ENCODE measurements around the gene SVBP.

The SVBP gene

GRCh38 chr1:42841440-42842147 is 24.4 kb upstream of the SVBP start:
- Histone ChIP-seq H3K36me3 (ENCODE audit: control insufficient read depth in 4 of 4, insufficient read depth in 4 of 4, low read length in 3 of 4) (peaks cover 6 to 30% (median 21%) of the 10 kb centered on the region in 4 experiments), H3K4me1 (ENCODE audit: control extremely low read depth in 1 of 4, control insufficient read depth in 4 of 4, insufficient read depth in 4 of 4, low read length in 3 of 4) (peaks cover 4 to 7% (median 6%) of the 10 kb centered on the region in 4 experiments), H3K4me3 (ENCODE audit: control insufficient read depth in 1 of 7, extremely low read depth in 1 of 7, insufficient read depth in 4 of 7, low read depth in 2 of 7, low read length in 6 of 7) (no peak overlapping the region), H3K27ac (ENCODE audit: insufficient read depth in 1 of 2, low read depth in 1 of 2, low read length in 2 of 2, poor library complexity in 1 of 2, severe bottlenecking in 2 of 2) (no peak overlapping the region), H3K27me3 (replicated peaks in 2 of 5; ENCODE audit: control insufficient read depth in 4 of 5, insufficient read depth in 5 of 5, low read length in 4 of 5) (no peaks in the 10 kb centered on the region), H3K9me3 (ENCODE audit: control extremely low read depth in 1 of 5, control insufficient read depth in 4 of 5, insufficient read depth in 2 of 5, low read depth in 1 of 5, low read length in 4 of 5) (no peaks in the 10 kb centered on the region)
- DNase-seq, result no peak
- CTCF ChIA-PET, result no interaction called here
- 72% methylated on average over 2 of the region's 2 CpGs for WGBS (ENCODE audit: insufficient coverage)
- POLR2A ChIA-PET, result no interaction called here

- DNase-seq, result no peak
- ChIA-PET CTCF (no interaction called here), POLR2A (no interaction called here)
- WGBS (ENCODE audit: insufficient coverage), result 100% methylated on average over 1 of the region's 3 CpGs
- Histone ChIP-seq H3K9me3 (ENCODE audit: control extremely low read depth in 1 of 5, control insufficient read depth in 4 of 5, insufficient read depth in 2 of 5, low read depth in 1 of 5, low read length in 4 of 5) (no peaks in the 10 kb centered on the region), H3K4me3 (ENCODE audit: control insufficient read depth in 1 of 7, extremely low read depth in 1 of 7, insufficient read depth in 4 of 7, low read depth in 2 of 7, low read length in 6 of 7) (no peak overlapping the region), H3K36me3 (ENCODE audit: control insufficient read depth in 4 of 4, insufficient read depth in 4 of 4, low read length in 3 of 4) (peaks cover 6 to 30% (median 21%) of the 10 kb centered on the region in 4 experiments), H3K27me3 (replicated peaks in 2 of 5; ENCODE audit: control insufficient read depth in 4 of 5, insufficient read depth in 5 of 5, low read length in 4 of 5) (no peaks in the 10 kb centered on the region), H3K4me1 (ENCODE audit: control extremely low read depth in 1 of 4, control insufficient read depth in 4 of 4, insufficient read depth in 4 of 4, low read length in 3 of 4) (peaks cover 4 to 5% (median 5%) of the 10 kb centered on the region in 4 experiments), H3K27ac (ENCODE audit: insufficient read depth in 1 of 2, low read depth in 1 of 2, low read length in 2 of 2, poor library complexity in 1 of 2, severe bottlenecking in 2 of 2) (no peak overlapping the region)
These were observed 23.8 kb upstream of the SVBP start for GRCh38 chr1:42841010-42841409.

GRCh38 chr1:42838482-42839190 is 21.4 kb upstream of the SVBP start:
- H3K36me3 ChIP-seq (ENCODE audit: control insufficient read depth in 4 of 4, insufficient read depth in 4 of 4, low read length in 3 of 4), result peaks cover 6 to 29% (median 22%) of the 10 kb centered on the region in 4 experiments
- H3K27ac ChIP-seq (ENCODE audit: insufficient read depth in 1 of 2, low read depth in 1 of 2, low read length in 2 of 2, poor library complexity in 1 of 2, severe bottlenecking in 2 of 2), result no peak overlapping the region
- H3K4me3 ChIP-seq (ENCODE audit: control insufficient read depth in 1 of 7, extremely low read depth in 1 of 7, insufficient read depth in 4 of 7, low read depth in 2 of 7, low read length in 6 of 7), result no peak overlapping the region
- no peaks in the 10 kb centered on the region for H3K4me1 ChIP-seq (ENCODE audit: control extremely low read depth in 1 of 4, control insufficient read depth in 4 of 4, insufficient read depth in 4 of 4, low read length in 3 of 4)
- ChIA-PET POLR2A (no interaction called here), CTCF (interaction anchor here (0.9 to 2.1 kb wide), 4 partner anchors 7 to 60 kb away, joined by 3 to 7 read pairs (median 4); partner anchors contain the start of gene ZNF691)
- H3K9me3 ChIP-seq (ENCODE audit: control extremely low read depth in 1 of 5, control insufficient read depth in 4 of 5, insufficient read depth in 2 of 5, low read depth in 1 of 5, low read length in 4 of 5), result no peaks in the 10 kb centered on the region
- DNase-seq, result no peak
- no peaks in the 10 kb centered on the region for H3K27me3 ChIP-seq (replicated peaks in 2 of 5; ENCODE audit: control insufficient read depth in 4 of 5, insufficient read depth in 5 of 5, low read length in 4 of 5)
- 87% methylated on average over 3 of the region's 7 CpGs for WGBS (ENCODE audit: insufficient coverage)

DNA sequence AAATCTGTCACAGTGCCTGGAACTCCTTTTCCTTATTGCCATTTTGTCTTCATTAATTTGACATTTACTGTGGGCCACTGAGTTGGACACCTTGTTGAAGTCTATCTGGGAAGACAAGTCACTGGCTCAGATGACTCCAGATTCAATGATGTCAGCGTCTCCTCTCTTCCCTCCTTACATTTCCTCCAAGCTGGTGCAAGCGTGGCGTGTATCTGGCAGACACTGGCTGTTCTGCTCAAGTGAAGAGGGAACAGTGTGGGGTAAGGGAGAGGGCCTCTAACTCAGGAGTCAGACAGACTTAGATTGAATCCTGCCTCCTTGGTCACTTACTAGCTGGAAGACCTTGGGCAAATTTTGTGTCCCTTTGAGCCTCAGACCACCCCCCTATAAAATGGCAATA is 20.5 kb upstream of the SVBP start:
- Histone ChIP-seq H3K9me3 (ENCODE audit: control extremely low read depth in 1 of 5, control insufficient read depth in 4 of 5, insufficient read depth in 2 of 5, low read depth in 1 of 5, low read length in 4 of 5) (no peaks in the 10 kb centered on the region), H3K27me3 (replicated peaks in 2 of 5; ENCODE audit: control insufficient read depth in 4 of 5, insufficient read depth in 5 of 5, low read length in 4 of 5) (no peaks in the 10 kb centered on the region), H3K4me1 (ENCODE audit: control extremely low read depth in 1 of 4, control insufficient read depth in 4 of 4, insufficient read depth in 4 of 4, low read length in 3 of 4) (no peaks in the 10 kb centered on the region), H3K4me3 (ENCODE audit: control insufficient read depth in 1 of 7, extremely low read depth in 1 of 7, insufficient read depth in 4 of 7, low read depth in 2 of 7, low read length in 6 of 7) (no peak overlapping the region), H3K36me3 (ENCODE audit: control insufficient read depth in 4 of 4, insufficient read depth in 4 of 4, low read length in 3 of 4) (peaks cover 6 to 23% (median 15%) of the 10 kb centered on the region in 4 experiments), H3K27ac (ENCODE audit: insufficient read depth in 1 of 2, low read depth in 1 of 2, low read length in 2 of 2, poor library complexity in 1 of 2, severe bottlenecking in 2 of 2) (no peak overlapping the region)
- DNase-seq, result no peak
- WGBS (ENCODE audit: insufficient coverage), result 67% methylated on average over 3 of the region's 3 CpGs
- ChIA-PET CTCF (interaction anchor here (0.9 to 2.1 kb wide), 4 partner anchors 8 to 59 kb away, joined by 3 to 7 read pairs (median 4); partner anchors contain the start of gene ZNF691), POLR2A (interaction anchor here (0.6 kb wide), 1 partner anchor 42 kb away, joined by 3 read pairs; no protein-coding TSS in a partner anchor)

DNA sequence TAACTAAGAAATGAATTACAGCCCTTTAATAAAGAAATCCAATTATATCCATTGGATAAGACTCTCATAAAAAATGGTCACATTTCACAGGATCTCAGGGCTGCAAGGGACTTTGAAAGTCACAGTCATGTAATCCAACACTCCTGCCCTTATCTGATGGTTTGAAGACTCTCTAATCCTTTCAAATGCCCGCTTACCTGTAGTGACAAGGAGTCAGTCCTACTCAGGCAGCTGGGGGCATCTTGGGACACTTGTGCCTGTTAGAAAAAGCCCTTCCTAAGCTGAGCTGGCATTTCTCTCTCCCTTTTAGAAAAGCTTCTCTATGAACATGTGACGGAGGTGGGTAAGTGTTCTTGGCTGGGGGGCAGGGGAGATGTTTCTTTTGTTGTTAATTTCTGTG is 18.2 kb upstream of the SVBP start:
- no peaks in the 10 kb centered on the region for H3K9me3 ChIP-seq (ENCODE audit: control extremely low read depth in 1 of 5, control insufficient read depth in 4 of 5, insufficient read depth in 2 of 5, low read depth in 1 of 5, low read length in 4 of 5)
- no CpG with 5 or more reads among the region's 2 CpGs for WGBS (ENCODE audit: insufficient coverage)
- H3K27ac ChIP-seq (ENCODE audit: insufficient read depth in 1 of 2, low read depth in 1 of 2, low read length in 2 of 2, poor library complexity in 1 of 2, severe bottlenecking in 2 of 2), result no peak overlapping the region
- ChIA-PET POLR2A (no interaction called here), CTCF (no interaction called here)
- no peak for DNase-seq
- H3K4me3 ChIP-seq (ENCODE audit: control insufficient read depth in 1 of 7, extremely low read depth in 1 of 7, insufficient read depth in 4 of 7, low read depth in 2 of 7, low read length in 6 of 7), result no peak overlapping the region
- H3K27me3 ChIP-seq (replicated peaks in 2 of 5; ENCODE audit: control insufficient read depth in 4 of 5, insufficient read depth in 5 of 5, low read length in 4 of 5), result no peaks in the 10 kb centered on the region
- H3K36me3 ChIP-seq (ENCODE audit: control insufficient read depth in 4 of 4, insufficient read depth in 4 of 4, low read length in 3 of 4), result peaks cover 5 to 12% (median 7%) of the 10 kb centered on the region in 4 experiments
- no peaks in the 10 kb centered on the region for H3K4me1 ChIP-seq (ENCODE audit: control extremely low read depth in 1 of 4, control insufficient read depth in 4 of 4, insufficient read depth in 4 of 4, low read length in 3 of 4)

DNA sequence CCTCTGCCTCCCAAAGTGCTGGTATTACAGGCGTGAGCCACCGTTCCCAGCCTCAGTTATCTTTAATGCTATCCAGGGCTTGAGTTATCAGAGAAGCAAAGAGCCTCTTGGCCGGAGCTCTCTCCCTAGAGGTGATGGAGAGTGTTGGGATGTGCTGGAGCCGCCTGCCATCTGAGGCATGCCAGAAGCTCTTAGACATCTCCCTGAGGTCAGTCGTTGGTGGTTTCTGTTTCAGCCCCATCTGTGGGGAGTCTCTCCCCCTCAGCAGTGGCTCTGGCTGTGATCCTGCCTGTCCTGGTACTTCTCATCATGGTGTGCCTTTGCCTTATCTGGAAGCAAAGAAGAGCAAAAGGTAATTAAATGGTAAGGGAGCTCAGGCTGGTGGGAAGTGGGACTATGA is 17.6 kb upstream of the SVBP start:
- Histone ChIP-seq H3K4me1 (ENCODE audit: control extremely low read depth in 1 of 4, control insufficient read depth in 4 of 4, insufficient read depth in 4 of 4, low read length in 3 of 4) (no peaks in the 10 kb centered on the region), H3K27me3 (replicated peaks in 2 of 5; ENCODE audit: control insufficient read depth in 4 of 5, insufficient read depth in 5 of 5, low read length in 4 of 5) (no peaks in the 10 kb centered on the region), H3K4me3 (ENCODE audit: control insufficient read depth in 1 of 7, extremely low read depth in 1 of 7, insufficient read depth in 4 of 7, low read depth in 2 of 7, low read length in 6 of 7) (no peak overlapping the region), H3K27ac (ENCODE audit: insufficient read depth in 1 of 2, low read depth in 1 of 2, low read length in 2 of 2, poor library complexity in 1 of 2, severe bottlenecking in 2 of 2) (no peak overlapping the region), H3K9me3 (ENCODE audit: control extremely low read depth in 1 of 5, control insufficient read depth in 4 of 5, insufficient read depth in 2 of 5, low read depth in 1 of 5, low read length in 4 of 5) (no peaks in the 10 kb centered on the region), H3K36me3 (ENCODE audit: control insufficient read depth in 4 of 4, insufficient read depth in 4 of 4, low read length in 3 of 4) (peaks cover 5 to 16% (median 7%) of the 10 kb centered on the region in 4 experiments)
- ChIA-PET CTCF (no interaction called here), POLR2A (no interaction called here)
- 95% methylated on average over 3 of the region's 5 CpGs for WGBS (ENCODE audit: insufficient coverage)
- DNase-seq, result no peak

DNA sequence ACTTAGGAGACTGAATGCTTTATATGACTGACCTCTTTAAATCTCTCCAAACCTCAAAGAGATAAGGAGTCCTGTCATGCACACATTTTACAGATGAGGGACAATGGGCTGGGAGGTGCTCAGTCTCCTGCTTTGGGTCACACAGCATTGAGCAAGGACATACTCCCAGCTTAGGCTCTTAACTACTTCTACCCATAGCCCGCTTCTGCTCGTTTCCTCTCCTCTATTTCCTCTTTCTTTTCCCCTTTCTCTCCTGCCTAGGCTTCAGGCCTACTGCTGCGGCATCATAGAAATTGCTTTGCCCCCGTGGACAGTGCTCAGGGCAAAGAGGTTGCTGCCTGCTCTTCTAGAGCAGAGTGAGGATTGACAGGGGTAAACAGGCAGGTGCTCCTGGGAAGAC is 16.8 kb upstream of the SVBP start:
- Histone ChIP-seq H3K9me3 (ENCODE audit: control extremely low read depth in 1 of 5, control insufficient read depth in 4 of 5, insufficient read depth in 2 of 5, low read depth in 1 of 5, low read length in 4 of 5) (no peaks in the 10 kb centered on the region), H3K4me1 (ENCODE audit: control extremely low read depth in 1 of 4, control insufficient read depth in 4 of 4, insufficient read depth in 4 of 4, low read length in 3 of 4) (no peaks in the 10 kb centered on the region), H3K4me3 (ENCODE audit: control insufficient read depth in 1 of 7, extremely low read depth in 1 of 7, insufficient read depth in 4 of 7, low read depth in 2 of 7, low read length in 6 of 7) (no peak overlapping the region), H3K27ac (ENCODE audit: insufficient read depth in 1 of 2, low read depth in 1 of 2, low read length in 2 of 2, poor library complexity in 1 of 2, severe bottlenecking in 2 of 2) (no peak overlapping the region), H3K36me3 (ENCODE audit: control insufficient read depth in 4 of 4, insufficient read depth in 4 of 4, low read length in 3 of 4) (peaks cover 4 to 16% (median 6%) of the 10 kb centered on the region in 4 experiments), H3K27me3 (replicated peaks in 2 of 5; ENCODE audit: control insufficient read depth in 4 of 5, insufficient read depth in 5 of 5, low read length in 4 of 5) (no peaks in the 10 kb centered on the region)
- no peak for DNase-seq
- 100% methylated on average over 2 of the region's 4 CpGs for WGBS (ENCODE audit: insufficient coverage)
- POLR2A ChIA-PET, result no interaction called here
- CTCF ChIA-PET, result interaction anchor here (1.1 to 2.5 kb wide), 2 partner anchors 12 to 13 kb away, joined by 3 to 8 read pairs; partner anchors contain the start of gene ZNF691
